ENCODE measurements around the gene ETF1.

ETF1 gene

DNA sequence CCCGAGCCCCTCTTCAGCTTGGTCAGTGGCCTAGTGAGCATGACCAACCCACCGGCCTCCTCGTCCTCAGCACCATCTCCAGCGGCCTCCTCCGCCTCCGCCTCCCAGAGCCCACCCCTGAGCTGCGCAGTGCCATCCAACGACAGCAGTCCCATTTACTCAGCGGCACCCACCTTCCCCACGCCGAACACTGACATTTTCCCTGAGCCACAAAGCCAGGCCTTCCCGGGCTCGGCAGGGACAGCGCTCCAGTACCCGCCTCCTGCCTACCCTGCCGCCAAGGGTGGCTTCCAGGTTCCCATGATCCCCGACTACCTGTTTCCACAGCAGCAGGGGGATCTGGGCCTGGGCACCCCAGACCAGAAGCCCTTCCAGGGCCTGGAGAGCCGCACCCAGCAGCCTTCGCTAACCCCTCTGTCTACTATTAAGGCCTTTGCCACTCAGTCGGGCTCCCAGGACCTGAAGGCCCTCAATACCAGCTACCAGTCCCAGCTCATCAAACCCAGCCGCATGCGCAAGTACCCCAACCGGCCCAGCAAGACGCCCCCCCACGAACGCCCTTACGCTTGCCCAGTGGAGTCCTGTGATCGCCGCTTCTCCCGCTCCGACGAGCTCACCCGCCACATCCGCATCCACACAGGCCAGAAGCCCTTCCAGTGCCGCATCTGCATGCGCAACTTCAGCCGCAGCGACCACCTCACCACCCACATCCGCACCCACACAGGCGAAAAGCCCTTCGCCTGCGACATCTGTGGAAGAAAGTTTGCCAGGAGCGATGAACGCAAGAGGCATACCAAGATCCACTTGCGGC is 75.9 kb downstream of the ETF1 start:
- H3K9me3 ChIP-seq: no peaks in the 10 kb centered on the region
- H3K4me3 ChIP-seq (ENCODE audit: low read depth in 1 of 2, low read length in 1 of 2): no peak overlapping the region
- H3K27ac ChIP-seq: no peak overlapping the region
- TF ChIP-seq, protein P1, sequence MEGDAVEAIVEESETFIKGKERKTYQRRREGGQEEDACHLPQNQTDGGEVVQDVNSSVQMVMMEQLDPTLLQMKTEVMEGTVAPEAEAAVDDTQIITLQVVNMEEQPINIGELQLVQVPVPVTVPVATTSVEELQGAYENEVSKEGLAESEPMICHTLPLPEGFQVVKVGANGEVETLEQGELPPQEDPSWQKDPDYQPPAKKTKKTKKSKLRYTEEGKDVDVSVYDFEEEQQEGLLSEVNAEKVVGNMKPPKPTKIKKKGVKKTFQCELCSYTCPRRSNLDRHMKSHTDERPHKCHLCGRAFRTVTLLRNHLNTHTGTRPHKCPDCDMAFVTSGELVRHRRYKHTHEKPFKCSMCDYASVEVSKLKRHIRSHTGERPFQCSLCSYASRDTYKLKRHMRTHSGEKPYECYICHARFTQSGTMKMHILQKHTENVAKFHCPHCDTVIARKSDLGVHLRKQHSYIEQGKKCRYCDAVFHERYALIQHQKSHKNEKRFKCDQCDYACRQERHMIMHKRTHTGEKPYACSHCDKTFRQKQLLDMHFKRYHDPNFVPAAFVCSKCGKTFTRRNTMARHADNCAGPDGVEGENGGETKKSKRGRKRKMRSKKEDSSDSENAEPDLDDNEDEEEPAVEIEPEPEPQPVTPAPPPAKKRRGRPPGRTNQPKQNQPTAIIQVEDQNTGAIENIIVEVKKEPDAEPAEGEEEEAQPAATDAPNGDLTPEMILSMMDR (IDR thresholded peaks at IDR 0.05): no peak
- H3K27me3 ChIP-seq: peaks cover 34% of the 10 kb centered on the region
- no peaks in the 10 kb centered on the region for H3K36me3 ChIP-seq
- peaks cover 24% of the 10 kb centered on the region in 2 experiments for H3K4me1 ChIP-seq (ENCODE audit: control insufficient read depth in 1 of 2, insufficient read depth in 1 of 2, low read depth in 1 of 2, low read length in 1 of 2)

DNA sequence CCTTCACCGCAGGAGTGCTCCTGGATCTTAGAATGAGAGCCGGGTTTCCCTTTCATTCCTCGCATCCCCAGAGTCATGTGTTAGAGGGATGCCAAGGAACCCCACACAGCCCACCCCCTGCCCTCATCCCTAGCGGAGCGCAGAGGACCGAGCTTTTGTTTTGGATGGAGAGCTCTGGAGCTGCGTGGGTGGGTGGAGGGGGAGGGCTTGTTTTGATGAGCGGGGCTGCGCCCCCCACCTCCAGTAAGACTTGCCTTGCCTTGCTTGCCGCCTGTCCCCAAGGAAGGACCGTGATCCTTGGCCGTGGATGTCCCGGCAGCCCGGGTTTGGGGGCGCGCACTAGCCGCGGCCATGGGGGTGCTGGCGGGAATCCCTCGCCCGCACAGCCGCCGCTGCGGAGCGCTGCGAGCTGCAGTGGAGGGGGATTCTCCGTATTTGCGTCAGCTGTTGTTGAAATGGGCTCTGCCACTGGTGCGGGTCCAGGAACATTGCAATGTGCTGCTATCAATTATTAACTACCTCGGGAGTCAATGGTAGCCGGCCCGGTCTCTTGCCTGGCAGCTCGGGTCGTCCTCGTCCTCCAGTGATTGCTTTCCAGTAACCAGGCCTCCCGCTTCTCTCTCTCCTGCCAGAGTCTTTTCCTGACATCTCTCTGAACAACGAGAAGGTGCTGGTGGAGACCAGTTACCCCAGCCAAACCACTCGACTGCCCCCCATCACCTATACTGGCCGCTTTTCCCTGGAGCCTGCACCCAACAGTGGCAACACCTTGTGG is 76.7 kb downstream of the ETF1 start:
- Histone ChIP-seq H3K4me3 (ENCODE audit: low read depth in 1 of 2, low read length in 1 of 2) (peak overlapping the region; percentile 86 to 99), H3K4me1 (ENCODE audit: control insufficient read depth in 1 of 2, insufficient read depth in 1 of 2, low read depth in 1 of 2, low read length in 1 of 2) (peaks cover 24% of the 10 kb centered on the region in 2 experiments)
- TF ChIP-seq, protein P1 (IDR thresholded peaks at IDR 0.05): no peak

DNA sequence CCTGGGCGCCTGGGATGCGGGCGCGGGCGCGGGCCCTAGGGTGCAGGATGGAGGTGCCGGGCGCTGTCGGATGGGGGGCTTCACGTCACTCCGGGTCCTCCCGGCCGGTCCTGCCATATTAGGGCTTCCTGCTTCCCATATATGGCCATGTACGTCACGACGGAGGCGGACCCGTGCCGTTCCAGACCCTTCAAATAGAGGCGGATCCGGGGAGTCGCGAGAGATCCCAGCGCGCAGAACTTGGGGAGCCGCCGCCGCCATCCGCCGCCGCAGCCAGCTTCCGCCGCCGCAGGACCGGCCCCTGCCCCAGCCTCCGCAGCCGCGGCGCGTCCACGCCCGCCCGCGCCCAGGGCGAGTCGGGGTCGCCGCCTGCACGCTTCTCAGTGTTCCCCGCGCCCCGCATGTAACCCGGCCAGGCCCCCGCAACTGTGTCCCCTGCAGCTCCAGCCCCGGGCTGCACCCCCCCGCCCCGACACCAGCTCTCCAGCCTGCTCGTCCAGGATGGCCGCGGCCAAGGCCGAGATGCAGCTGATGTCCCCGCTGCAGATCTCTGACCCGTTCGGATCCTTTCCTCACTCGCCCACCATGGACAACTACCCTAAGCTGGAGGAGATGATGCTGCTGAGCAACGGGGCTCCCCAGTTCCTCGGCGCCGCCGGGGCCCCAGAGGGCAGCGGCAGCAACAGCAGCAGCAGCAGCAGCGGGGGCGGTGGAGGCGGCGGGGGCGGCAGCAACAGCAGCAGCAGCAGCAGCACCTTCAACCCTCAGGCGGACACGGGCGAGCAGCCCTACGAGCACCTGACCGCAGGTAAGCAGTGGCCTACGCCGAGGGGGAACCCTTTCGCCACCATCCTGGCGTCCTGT is 77.5 kb downstream of the ETF1 start, which contains the start of gene EGR1:
Gene EGR1 (plus strand): TSS at position 219 of the 864 bp plus-strand sequence. CDS start 283 bp downstream, at position 502.
- peaks cover 24% of the 10 kb centered on the region in 2 experiments for H3K4me1 ChIP-seq (ENCODE audit: control insufficient read depth in 1 of 2, insufficient read depth in 1 of 2, low read depth in 1 of 2, low read length in 1 of 2)
- H3K27ac ChIP-seq: peak within 1 kb of the TSS; percentile 99
- H3K36me3 ChIP-seq: no peaks in the 10 kb centered on the region
- peak within 1 kb of the TSS; percentile 86 to 99 for H3K4me3 ChIP-seq (ENCODE audit: low read depth in 1 of 2, low read length in 1 of 2)
- TF ChIP-seq, protein P1 (IDR thresholded peaks at IDR 0.05): peak; percentile 27
- peaks cover 31% of the 10 kb centered on the region for H3K27me3 ChIP-seq
- H3K9me3 ChIP-seq: no peaks in the 10 kb centered on the region

More for the DNA sequence above, 76.7 kb downstream of the ETF1 start:
- Histone ChIP-seq H3K9me3 (no peaks in the 10 kb centered on the region), H3K27ac (peak overlapping the region; percentile 99), H3K27me3 (peaks cover 31% of the 10 kb centered on the region), H3K36me3 (no peaks in the 10 kb centered on the region)

DNA sequence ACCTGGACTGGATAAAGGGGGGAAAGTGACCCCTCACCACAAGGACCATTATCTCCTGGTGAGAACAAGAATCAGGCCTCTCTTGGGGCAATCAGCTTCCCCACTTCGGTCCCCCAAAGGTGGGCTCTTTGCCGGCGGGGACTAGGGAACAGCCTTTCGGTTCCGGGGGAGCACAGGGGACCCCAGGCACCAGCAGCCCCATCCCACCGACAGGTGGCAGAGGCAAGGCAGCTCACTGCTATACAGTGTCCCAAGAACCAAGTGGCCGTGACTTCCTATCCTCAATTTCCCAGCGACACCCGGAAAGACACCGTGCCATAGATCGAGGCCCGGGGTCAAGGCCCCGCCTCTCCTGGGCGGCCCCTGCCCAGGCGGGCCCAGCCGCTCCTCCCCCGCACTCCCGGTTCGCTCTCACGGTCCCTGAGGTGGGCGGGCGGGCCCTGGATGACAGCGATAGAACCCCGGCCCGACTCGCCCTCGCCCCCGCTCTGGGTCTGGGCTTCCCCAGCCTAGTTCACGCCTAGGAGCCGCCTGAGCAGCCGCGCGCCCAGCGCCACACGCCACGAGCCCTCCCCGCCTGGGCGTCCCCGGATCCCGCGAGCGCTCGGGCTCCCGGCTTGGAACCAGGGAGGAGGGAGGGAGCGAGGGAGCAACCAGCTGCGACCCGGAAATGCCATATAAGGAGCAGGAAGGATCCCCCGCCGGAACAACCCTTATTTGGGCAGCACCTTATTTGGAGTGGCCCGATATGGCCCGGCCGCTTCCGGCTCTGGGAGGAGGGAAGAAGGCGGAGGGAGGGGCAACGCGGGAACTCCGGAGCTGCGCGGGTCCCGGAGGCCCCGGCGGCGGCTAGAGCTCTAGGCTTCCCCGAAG is 78.4 kb downstream of the ETF1 start:
- Histone ChIP-seq H3K9me3 (no peaks in the 10 kb centered on the region), H3K4me1 (ENCODE audit: control insufficient read depth in 1 of 2, insufficient read depth in 1 of 2, low read depth in 1 of 2, low read length in 1 of 2) (peaks cover 24% of the 10 kb centered on the region in 2 experiments), H3K36me3 (no peaks in the 10 kb centered on the region), H3K27me3 (peaks cover 31% of the 10 kb centered on the region), H3K4me3 (ENCODE audit: low read depth in 1 of 2, low read length in 1 of 2) (peak overlapping the region; percentile 86 to 99), H3K27ac (peak overlapping the region; percentile 99)
- TF ChIP-seq, protein P1 (IDR thresholded peaks at IDR 0.05): peak; percentile 35

Data from neutrophil (primary cell).